ENCODE results near the gene MDM4.

DNA sequence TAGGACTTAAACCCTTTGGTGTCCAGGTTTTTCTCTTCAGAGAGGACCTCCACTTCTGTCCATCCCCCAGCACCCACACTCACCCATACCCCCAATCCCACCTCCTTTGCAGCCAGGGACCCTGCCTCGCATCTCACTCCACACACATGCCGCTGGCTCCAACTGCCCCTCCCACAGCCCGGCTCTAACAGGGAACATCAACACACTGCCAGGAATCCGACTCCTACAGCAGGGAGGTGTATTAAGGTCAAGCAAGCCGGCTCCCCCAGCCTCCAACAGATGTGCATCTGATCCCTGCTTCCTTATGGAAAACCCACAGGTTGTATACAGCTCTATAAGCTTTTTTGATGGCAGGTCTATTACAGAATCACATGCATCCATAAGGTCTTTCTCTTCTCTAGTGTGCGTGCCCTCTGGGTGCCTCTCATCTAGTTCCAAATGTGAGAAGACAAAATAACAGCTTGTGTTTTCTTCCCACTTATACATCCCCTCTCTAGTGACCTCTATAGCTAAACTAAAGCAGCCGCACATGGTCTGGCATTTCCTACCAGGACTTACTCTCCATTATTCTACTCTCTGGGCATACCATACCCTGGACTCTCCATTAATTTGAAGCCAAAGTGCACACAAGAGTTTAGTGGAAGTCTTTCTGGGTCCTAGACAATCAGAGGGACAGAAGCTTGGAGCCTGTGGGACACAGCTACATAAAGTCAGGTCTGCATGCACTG lies 37.9 kb upstream of the MDM4 start:
- no peak for TF ChIP-seq CTCF (IDR thresholded peaks at IDR 0.05)
- TF ChIP-seq POLR2A (IDR thresholded peaks at IDR 0.05): no peak

All from body of pancreas (tissue), 4 donors.